ENCODE results near the gene PP2D1.
"Not testable (repeated sequence)": the region's sequence is repeated elsewhere in the genome, so short reads cannot be mapped to it uniquely, and the experiment has no call there.

Gene PP2D1

DNA sequence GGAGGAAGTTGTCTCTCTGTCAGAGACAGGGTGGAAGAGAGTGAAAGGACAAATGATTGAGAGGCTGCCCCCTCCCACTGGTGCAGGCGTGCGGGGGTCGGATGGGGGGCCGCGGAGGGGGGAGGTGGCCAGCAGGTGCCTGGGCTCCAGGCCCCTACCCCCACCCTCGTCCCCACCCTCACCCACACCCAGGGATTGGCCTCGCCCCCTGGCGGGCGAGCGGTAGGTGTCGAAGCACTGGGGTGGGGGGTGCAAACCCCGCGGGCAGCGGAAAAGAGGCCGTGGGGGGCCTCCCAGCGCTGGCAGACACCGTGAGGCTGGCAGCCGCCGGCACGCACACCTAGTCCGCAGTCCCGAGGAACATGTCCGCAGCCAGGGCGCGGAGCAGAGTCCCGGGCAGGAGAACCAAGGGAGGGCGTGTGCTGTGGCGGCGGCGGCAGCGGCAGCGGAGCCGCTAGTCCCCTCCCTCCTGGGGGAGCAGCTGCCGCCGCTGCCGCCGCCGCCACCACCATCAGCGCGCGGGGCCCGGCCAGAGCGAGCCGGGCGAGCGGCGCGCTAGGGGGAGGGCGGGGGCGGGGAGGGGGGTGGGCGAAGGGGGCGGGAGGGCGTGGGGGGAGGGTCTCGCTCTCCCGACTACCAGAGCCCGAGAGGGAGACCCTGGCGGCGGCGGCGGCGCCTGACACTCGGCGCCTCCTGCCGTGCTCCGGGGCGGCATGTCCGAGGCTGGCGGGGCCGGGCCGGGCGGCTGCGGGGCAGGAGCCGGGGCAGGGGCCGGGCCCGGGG is 27.9 kb upstream of the PP2D1 start, which contains the start of gene KAT2B:
Gene KAT2B (plus strand): TSS at position 682 of the 783 bp plus-strand sequence. CDS start 32 bp downstream, at position 714.
- FAIRE-seq, result no peak

DNA sequence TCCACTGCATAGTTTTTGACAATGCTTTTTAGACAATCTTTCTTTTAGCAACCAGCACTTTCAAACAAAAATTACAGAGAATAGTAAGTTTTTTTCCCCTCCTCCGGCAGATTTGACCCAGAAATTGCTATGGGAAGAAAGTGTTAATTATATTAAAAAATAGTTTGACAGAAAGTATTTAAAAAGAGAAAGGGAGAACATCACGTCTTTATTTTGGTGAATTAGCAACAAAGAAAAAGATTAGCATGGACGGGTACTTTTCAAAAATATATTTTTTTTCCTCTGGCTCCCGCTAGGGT is 27.4 kb upstream of the PP2D1 start:
- peak; percentile 91 for FAIRE-seq

DNA sequence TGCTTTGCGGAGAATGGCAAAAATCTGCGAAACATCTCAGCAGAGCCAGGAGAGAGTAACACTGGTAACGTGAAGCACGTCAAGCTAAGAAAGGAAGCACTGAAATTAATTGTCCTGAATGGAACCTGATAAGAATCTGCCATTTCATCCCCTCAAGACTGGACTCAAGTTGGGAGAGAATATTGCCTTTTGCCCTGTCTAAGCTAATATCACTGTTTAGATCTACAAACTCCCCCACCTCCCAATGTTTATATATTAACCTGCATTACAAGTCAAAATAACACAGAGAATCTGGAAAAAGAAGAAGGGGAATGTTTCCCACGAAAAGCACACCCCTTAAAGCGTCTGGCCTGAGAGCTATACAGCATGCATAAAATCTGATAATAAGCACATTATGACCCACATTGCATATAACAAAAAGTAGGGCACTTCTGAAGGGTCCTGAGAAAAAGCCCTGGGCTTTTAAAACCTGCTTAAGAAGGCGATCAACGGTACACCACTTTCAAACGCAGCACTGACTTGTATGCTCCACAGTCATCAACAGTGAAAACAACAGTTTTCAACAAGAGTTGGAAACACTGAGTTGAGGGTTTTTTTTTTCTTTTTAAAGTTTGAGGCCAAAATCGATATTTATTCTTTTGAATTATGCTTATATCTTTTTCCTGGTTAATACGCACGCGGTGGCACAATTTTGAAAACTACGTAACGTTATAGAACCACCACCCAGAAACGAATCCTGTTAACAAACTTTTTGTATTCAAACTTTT is 26.8 kb upstream of the PP2D1 start:
- FAIRE-seq, result no peak

DNA sequence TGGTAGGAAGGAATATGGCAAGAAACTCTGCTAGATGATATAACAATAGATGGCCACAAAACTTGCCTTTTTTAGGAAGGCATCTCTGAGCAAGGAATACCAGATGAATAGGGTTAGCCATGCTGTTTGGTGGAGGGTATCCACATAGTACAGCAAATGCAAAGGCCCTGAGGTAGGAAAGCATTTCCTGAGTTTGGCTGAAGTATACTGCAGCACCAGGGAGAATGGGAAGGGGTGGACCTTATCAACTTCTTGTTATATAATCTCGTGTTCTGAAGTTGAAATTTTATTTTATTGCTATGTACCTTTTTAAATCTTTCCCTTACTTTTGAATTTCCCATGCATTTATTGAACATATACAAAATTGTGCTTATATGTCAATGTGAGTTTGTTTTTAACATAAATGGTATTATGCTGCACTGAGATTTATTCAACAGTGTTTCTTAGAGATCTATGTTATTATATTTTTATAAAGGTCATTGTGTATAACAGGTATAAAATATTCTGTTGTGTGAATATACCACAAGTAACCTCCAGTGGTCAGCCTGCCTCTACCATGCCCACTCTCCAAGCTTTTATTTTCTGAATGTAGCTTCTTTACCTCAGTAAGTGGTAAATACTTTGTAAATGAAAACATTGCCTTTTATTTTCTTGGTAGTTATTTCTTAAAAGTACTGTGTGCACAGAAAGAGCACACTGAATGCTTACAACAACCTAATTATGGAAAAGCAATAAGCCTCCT is 25.4 kb upstream of the PP2D1 start:
- no peak for FAIRE-seq

DNA sequence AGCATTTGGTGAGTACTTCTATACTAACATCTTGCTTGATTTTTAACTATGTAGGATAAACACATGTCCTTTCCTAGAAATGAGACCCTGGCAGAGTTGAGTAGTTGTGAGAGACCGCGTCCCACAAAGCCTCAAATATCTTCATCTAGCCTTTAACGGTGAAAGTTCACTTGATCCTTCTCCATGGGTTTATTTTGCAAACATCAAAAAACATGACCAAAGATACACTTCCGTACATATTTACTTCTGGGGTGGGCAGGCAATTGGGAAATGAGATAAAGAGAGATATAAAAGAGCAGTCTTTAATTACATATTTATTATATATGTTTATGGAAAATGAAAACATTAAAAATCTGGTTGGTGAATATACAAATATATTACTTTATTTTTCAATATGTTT is 23.0 kb upstream of the PP2D1 start:
- no peak for FAIRE-seq

DNA sequence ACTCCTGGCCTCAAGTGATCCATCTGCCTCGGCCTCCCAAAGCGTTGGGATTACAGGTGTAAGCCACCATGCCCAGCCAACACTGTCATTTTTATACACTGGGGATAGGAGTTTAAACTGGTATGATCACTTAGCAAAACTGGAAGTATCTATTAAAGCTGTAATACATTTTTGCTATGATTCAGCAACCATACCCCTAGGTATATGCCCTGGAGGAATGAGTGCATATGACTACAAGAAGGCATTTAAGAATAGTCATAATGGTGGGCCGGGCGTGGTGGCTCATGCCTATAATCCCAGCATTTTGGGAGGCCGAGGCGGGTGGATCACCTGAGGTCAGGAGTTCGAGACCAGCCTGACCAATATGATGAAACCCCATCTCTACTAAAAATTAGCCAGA is 19.9 kb upstream of the PP2D1 start:
- FAIRE-seq, result not testable (repeated sequence)

DNA sequence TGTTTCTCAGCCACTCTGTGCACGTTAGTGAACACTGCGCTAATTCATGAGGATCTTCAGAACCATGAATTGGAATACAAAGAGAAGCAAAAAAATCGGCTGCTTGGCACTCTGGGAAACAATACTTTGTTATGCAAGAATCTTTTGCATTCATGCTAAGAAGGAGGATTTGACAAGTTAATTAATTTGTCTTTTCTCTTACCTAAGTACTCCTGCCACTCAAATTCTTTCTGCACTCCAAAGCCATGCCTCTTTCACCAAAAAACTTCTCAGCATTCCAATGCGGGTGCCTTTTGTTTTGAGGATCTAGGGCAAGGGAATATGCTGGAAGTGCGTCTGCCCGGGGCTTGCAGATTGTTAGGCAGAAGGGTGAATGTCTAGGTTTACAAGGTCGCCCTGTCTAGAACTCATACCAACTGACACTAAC is 16.9 kb upstream of the PP2D1 start:
- no peak for FAIRE-seq

DNA sequence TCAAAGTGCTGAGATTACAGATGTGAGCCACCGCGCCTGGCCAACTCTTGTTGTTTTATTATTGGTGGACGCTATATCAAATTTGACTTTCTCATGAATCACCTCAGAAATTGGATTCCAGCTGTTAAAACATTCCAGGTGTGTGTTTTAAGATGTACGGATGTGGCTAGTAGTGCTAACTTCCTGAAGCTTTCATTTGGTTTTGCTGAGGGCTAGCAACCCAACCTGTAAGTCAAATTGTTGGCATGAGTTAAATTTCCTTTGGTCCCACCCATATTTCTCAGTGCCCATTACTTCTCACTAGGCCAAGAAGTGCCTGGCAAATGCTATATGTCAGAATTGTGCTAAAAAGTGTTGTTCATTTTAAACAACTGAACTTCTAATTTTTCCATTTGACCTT is 15.1 kb upstream of the PP2D1 start:
- FAIRE-seq, result no peak

DNA sequence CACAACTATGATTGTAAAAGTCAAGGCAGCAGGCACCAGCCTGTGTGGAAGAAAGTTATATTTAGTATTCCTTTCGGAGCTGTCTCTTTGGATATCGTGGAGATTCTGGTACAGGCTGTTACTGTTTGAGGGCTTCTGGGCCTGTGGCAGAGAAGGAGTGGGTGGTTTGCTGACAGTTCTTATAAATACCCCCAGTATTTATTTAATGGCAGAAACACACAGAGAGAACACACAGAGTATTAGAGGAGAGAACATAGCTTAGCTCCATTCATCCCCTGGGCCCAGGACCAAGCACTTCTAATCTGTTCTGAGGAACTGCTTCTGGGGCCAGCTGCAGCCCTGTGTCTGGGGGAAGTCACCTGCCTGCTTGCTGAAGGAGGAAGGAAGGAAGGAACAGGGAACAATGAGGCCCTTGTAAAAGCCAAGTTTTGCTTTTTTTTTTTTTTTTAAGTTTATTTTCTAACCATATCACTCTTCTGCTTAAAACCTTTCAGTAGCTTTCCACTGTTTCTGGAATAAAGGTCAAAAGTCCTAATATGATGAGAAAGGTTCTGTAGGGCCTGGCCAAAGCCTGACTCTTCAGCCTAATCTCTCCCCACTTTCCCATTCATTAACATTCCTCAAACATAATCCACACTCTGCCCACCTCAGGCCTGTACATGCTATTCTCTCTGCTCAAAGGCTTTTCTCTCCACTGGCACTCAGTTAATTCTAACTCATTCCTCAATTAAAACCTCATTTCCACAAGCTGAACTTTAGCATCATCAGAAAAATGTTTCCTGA is 11.8 kb upstream of the PP2D1 start:
- no peak for FAIRE-seq

DNA sequence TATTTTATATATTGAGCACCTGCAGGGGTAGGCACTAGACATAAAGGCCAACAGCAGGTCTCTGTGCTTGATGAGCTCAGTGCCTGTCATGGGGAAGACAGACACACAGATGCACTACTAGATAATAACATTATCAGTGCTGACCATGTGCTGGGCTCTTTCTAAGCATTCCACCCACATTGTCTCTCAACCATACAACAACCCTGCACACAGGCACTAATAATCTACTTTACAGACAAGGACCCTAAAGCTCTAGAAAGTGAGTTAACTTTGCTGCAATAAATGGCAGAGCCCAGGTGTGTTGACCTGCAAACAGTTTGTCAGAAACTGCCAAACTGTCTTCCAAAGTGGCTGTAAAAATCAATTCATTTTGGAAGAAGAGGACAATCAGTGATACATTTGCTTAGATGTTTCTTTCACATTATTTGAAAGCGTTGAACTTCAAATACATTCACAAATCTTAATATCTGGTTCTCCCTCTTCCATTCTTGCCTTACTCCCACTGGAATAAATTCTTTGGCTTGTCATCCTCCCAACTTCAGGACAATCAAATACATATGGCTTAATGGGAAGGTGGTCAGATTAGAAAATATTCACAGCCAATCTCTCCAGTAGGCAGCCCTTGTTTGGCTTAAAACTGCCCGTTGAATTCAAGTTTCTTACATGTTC is 11.0 kb upstream of the PP2D1 start:
- FAIRE-seq, result no peak

DNA sequence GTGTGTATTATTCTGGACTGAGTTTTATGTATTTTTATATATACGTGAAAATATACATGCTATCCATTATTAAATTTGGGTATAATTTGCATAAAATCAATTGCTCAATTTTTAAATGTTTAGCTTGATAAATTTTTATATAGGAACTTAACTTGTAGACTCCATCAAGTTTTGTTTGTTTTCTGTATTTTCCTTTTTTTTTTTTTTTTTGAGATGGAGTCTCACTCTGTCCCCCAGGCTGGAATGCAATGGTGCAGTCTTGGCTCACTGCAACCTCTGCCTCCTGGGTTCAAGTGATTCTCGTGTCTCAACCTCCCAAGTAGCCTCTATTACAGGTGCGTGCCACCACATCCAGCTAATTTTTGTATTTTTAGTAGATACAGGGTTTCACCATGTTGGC is 4.0 kb upstream of the PP2D1 start:
- not testable (repeated sequence) for FAIRE-seq

DNA sequence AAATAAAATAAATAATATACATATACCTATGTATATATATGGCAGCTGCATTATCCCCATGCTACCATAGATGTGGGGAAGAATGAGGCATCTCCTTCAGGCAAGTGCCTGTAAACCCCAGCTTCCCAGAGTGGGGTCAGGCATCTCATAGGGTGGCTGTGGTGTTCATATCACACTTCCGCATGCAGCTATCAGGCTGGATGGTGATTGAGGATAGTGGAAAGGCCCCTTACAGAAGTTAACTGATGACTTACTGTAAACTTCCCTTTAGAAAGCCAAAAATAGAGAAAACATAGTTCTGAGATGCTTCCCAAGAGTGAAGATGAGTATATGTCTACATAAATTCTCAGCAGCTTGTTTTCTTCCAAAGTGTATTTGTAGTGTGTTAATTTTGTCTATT is 3.5 kb upstream of the PP2D1 start:
- no peak for FAIRE-seq

DNA sequence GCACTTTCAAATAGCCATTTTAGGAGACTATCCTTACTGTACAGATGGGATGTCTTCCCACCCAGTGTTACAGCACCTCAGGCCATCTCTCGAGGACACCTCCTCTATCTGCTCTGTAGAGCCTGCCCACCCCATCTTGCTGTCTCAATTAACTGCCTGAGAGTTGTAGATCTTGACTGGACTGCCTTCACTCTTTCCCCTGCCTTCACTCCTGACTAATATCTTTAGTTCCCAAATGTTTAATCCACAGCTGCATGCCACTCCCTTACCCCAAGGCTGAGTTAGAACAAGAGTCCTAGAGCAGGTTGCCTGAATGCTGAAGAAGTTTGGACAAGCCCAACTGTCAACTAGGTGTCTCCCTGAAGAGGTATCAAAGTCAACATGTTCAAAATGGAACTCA is 1.3 kb upstream of the PP2D1 start:
- no peak for FAIRE-seq

DNA sequence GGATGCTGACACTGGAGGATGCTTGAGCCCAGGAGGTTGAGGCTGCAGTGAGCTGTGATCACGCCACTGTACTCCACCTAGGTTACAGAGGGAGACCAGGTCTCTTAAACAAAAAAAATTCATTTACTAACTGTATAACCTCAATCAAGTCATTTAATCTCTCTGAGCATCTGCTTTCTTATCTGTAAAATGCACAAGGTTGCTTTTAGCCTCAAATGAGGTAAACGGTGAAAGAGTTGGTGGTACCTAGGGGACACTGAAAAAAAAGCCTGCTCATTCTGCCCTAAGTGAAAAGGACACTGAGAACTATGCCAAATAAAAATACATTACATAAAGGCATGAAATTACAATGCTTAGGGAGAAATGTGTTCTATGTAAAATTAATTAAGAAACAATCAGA is 3.4 kb downstream of the PP2D1 start:
- no peak for FAIRE-seq

DNA sequence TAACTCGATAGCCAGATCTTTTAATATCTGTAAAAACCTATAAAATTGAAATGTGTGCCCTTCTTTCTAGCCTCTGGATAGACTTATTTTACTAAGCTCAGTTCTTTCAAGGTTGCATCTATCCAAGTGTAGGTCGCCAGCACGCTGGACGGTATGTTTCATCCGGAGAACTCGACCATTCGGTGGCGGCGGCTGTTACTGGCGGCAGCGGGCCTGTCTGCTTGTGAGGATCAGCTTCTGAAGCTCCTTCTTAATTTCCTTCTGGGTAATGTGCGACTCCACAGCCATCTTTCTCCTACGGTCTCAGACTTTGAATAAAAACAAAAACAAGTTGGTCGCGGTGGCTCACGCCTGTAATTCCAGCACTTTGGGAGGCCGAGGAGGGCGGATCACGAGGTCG is 4.1 kb downstream of the PP2D1 start:
- no peak for FAIRE-seq

DNA sequence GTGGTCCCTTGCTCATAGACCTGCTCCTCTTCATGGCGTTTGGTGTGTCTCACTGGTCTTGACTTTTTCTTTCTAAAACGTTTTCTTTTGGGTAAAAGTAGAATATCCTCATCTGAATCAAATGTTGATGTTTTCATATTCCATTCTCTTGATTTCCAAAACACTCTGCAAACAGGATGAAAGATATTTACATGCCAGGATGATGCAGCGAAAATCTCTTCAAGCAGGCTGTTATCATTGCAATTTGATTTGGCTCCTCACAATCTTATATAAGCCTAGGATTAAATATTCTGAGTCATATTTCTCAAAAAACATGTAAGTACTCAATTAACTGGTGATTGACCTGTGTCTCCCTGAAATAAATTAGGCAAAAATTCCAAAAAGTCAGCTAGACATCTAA is 10.1 kb downstream of the PP2D1 start:
- no peak for FAIRE-seq

DNA sequence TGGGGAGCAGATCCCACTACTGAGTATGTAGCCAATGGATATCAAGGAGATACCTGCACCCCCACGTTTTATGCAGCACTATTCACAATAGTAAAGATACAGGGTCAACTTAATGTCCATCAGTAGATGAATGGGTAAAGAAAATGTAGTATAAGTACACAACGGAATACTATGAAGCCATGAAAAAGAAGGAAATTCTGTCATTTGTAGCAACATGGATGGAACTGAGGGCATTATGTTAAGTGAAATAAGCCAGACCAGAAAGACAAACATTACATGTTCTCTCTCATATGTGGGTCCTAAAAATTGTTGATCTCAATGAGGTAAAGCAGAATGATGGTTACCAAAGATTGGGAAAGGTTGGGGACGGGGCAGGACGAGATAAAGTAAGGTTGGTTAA is 14.6 kb downstream of the PP2D1 start:
- no peak for FAIRE-seq

DNA sequence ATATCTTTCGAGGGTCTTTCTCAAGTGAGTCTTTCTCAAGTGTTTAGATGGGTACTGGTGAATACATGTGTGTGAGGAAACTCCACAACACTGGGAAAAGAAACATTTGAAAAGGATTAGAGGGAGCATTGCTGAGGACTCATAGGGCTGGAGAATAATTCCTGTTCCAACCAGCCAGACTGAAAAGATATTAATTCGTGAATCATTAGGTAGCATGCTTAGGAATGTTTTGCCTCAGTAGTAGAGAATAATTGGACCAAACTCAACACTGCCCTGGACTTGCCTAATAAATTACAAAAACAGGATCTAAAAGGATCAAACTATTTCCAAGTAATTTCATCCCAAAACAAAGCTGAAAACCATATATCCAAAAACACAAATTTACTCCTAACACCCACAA is 17.3 kb downstream of the PP2D1 start:
- FAIRE-seq, result no peak

DNA sequence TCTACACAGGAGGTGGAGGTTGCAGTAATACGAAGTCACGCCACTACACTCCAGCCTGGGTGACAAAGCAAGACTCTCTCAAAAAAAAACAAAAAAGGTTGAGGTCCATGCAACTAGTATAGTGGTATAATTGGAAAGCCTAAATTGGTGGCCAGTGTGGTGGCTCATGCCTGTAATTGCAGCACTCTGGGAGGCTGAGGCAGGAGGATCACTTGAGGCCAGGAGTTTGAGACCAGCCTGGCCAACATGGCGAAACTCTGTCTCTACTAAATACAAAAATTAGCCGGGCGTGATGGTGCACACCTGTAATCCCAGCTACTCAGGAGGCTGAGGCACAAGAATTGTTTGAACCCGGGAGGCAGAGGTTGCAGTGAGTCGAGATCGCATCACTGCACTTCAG is 23.2 kb downstream of the PP2D1 start:
- not testable (repeated sequence) for FAIRE-seq

DNA sequence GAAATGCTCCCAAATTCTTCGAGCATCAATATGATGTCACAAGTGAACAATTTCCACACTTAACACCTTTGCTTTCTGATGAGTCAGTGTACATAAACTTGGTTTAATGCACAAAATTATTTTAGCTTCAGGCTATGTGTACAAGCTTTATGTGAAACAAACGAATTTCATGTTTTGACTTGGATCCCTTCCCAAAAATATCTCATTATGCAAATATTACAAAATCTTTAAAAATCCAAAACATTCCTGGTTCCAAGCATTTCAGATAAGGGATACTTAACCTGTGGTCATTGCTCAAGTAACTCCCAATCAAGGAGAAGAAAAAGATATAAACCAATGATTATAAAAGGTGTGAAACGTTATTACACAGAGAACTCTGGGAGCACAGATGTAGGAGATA is 40.0 kb downstream of the PP2D1 start:
- FAIRE-seq, result no peak

DNA sequence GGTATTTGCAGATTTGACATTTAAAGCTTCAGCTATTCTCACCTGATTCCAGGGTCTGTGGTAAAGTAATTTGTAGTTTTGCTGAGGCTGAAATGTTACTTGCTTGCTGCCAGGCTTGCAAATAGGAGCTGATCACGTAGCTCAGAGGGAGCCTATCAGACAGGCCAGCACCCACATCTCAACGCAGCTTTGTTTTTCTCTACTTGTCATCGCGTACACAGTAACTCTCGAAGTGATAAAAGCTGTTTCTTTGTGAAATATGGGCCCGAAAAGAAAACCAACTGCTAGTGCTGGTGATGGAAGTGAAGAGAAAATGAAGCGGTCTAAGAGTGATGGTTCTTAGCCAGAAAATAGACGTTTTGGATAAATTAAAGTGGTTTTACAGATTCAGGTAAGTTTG is 41.7 kb downstream of the PP2D1 start:
- FAIRE-seq, result no peak

DNA sequence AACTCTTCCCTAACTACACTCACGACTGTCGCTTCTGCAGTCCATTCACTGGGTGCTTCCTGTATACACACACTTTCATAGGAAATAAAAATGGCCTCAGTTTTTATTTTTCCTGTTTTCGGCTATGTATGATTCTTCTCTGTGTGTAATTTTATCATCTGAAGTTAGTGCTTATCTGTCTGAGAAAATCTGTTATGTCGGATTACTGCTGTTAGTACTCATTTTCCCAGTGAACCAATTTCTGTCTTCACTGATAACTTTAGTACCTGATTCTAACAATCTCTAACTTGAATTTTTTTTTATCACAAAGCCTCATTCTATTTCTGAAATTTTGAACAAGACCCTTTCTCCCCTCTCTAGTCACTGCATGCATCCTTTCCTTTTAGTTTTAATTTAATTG is 44.3 kb downstream of the PP2D1 start:
- FAIRE-seq, result no peak

DNA sequence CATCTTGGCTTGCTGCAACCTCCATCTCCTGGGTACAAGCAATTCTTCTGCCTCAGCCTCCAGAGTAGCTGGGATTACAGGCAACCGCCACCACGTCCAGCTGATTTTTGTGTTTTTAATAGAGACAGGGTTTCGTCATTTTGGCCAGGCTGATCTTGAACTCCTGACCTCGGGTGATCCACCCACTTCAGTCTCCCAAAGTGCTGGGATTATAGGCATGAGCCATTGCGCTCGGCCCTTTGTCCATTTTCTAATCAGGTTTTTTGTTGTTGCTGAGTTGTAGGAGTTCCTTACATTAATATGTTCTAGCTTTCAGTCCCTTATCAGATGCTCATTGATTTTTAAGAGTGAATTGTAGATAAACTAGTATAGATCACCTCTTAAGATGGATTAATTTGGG is 44.9 kb downstream of the PP2D1 start:
- no peak for FAIRE-seq

Data from islet of Langerhans (tissue), 1 donor.